Measurements from ENCODE around the gene RNASEH1. TPM values are rescaled to one million over a fixed set of nuclear protein-coding genes. Genes with fewer than 3 reads are reported as not detected.
"Not testable (repeated sequence)": the region's sequence is repeated elsewhere in the genome, so short reads cannot be mapped to it uniquely, and the experiment has no call there.

The RNASEH1 gene
- total and polyA plus RNA-seq, 9 donors = 10.3 to 23.9 (median 16.8) TPM

DNA sequence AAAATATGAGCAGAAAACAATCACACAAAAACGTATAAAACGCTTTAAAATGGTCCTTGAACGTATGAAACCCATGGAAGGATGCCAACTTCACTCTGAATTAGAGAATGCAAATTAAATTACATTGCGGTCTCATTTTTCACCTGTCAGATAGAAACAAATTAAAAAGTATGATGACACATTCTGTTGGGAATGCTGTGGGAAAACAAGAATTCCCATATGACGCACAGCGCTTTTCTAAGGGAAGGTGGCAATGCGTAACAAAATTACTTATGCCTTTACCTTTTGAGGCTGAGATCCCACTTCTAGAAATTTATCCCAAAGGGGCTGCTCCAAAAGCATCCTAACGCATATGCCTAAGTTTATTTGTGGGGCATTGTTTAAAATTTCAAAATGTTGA lies 13.2 kb upstream of the RNASEH1 start:
- no peaks in the 10 kb centered on the region for H3K9me3 ChIP-seq
- intact Hi-C loops (cut with DNase I) = no loop called here
- peaks cover 1% of the 10 kb centered on the region for H3K4me1 ChIP-seq (ENCODE audit: insufficient read depth)
- no peaks in the 10 kb centered on the region for H3K36me3 ChIP-seq
- WGBS, 3 donors = 70 to 79% (median 72%) methylated on average over 8 of the region's 8 CpGs
- TF ChIP-seq CTCF (IDR thresholded peaks at IDR 0.05) (no peak), EP300 (IDR thresholded peaks at IDR 0.05) (no peak), POLR2A (IDR thresholded peaks at IDR 0.05) (no peak)
- no peak for DNase-seq
- H3K27ac ChIP-seq = no peak overlapping the region
- H3K4me3 ChIP-seq = no peak overlapping the region
- H3K27me3 ChIP-seq = no peaks in the 10 kb centered on the region

GRCh38 chr2:3569656-3570055 lies 11.5 kb upstream of the RNASEH1 start:
- H3K27me3 ChIP-seq; H3K4me3 ChIP-seq; H3K36me3 ChIP-seq; H3K9me3 ChIP-seq; intact Hi-C loops (cut with DNase I); DNase-seq; H3K4me1 ChIP-seq (ENCODE audit: insufficient read depth); H3K27ac ChIP-seq: not testable (repeated sequence)
- 89 to 95% (median 93%) methylated on average over 13 to 19 of the region's 23 CpGs for WGBS, 3 donors

DNA sequence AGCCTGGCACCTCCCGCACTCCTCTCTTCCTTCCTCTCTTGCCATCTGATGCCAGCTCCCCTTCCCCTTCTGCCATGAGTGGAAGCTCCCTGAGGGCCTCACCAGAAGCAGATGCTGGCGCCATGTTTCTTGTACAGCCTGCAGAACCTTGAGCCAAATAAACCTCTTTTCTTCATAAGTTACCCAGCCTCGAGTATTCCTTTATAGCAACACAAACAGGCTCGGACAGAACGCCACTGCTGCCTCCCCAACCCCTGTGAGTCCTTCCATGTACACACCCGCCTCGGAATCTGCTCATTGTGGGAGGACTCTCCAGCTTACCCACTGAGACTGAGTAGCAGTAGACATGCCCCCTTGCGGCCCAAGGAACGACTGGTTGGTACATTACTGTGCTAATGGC lies 8.7 kb upstream of the RNASEH1 start:
- H3K36me3 ChIP-seq = no peaks in the 10 kb centered on the region
- intact Hi-C loops (cut with DNase I) = no loop called here
- no peak for DNase-seq
- H3K27ac ChIP-seq = no peak overlapping the region
- no peaks in the 10 kb centered on the region for H3K9me3 ChIP-seq
- H3K27me3 ChIP-seq = no peaks in the 10 kb centered on the region
- 91 to 96% (median 93%) methylated on average over 9 of the region's 9 CpGs for WGBS, 3 donors
- TF ChIP-seq CTCF (IDR thresholded peaks at IDR 0.05) (no peak), EP300 (IDR thresholded peaks at IDR 0.05) (no peak), POLR2A (IDR thresholded peaks at IDR 0.05) (no peak)
- H3K4me3 ChIP-seq = no peak overlapping the region
- H3K4me1 ChIP-seq (ENCODE audit: insufficient read depth) = no peaks in the 10 kb centered on the region

- no peak for DNase-seq
- 66 to 86% (median 80%) methylated on average over 6 of the region's 6 CpGs for WGBS, 3 donors
- TF ChIP-seq EP300 (IDR thresholded peaks at IDR 0.05) = no peak
- no peak for TF ChIP-seq CTCF (IDR thresholded peaks at IDR 0.05)
- TF ChIP-seq POLR2A (IDR thresholded peaks at IDR 0.05) = no peak
- Histone ChIP-seq H3K4me1 (ENCODE audit: insufficient read depth) (no peaks in the 10 kb centered on the region), H3K4me3 (no peak overlapping the region), H3K36me3 (no peaks in the 10 kb centered on the region), H3K9me3 (no peaks in the 10 kb centered on the region), H3K27ac (no peak overlapping the region), H3K27me3 (no peaks in the 10 kb centered on the region)
- intact Hi-C loops (cut with DNase I) = no loop called here
Measured at GRCh38 chr2:3565117-3565516, 7.0 kb upstream of the RNASEH1 start.

DNA sequence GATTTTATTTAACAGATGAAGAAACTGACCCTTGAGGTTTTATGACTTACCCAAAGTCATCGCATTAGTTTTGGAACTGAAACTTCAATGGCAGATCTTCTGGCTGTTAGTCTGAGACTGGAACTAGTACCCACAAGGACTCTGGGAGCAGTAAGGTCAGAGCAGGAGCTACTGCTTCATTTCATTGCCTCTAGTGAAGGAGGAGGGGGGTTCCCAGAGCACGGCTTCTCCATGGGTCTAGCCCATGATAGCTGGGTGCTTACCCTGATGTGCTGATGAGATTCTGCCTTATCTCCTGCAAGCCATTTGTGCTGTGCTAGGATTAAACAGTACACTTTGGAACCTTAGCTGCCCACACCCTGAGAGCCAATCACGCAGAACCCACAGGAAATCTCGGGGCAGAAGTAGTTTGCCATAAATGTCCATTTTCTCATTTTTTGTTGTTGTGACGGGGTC lies 5.4 kb upstream of the RNASEH1 start:
- Histone ChIP-seq H3K27ac (no peak overlapping the region), H3K4me1 (ENCODE audit: insufficient read depth) (no peaks in the 10 kb centered on the region), H3K4me3 (no peak overlapping the region), H3K9me3 (no peaks in the 10 kb centered on the region), H3K36me3 (no peaks in the 10 kb centered on the region), H3K27me3 (no peaks in the 10 kb centered on the region)
- intact Hi-C loops (cut with DNase I) = no loop called here
- TF ChIP-seq CTCF (IDR thresholded peaks at IDR 0.05) = no peak
- no peak for TF ChIP-seq POLR2A (IDR thresholded peaks at IDR 0.05)
- no peak for TF ChIP-seq EP300 (IDR thresholded peaks at IDR 0.05)
- WGBS, 3 donors = 93 to 97% (median 96%) methylated on average over 5 of the region's 5 CpGs
- no peak for DNase-seq

All from ovary (tissue), 9 donors.